HepG2 (cell line): Measurements from ENCODE around the gene EEA1. TPM values are rescaled to one million over a fixed set of nuclear protein-coding genes. Genes with fewer than 3 reads are reported as not detected.

Experiments used
- ATAC-seq: fragments of 200-7000 bp; cut with Tn5 transposase; 3 replicates; pipeline ENCODE4 v1.9.1; 2020; ENCODE audit warnings: mild to moderate bottlenecking, moderate library complexity
- BruUV-seq: library from RNA; stranded (reverse); fragments of 400-500 nt; replicated peaks from 2 replicates; lab custom pipeline; 2021; lab: Mats Ljungman, UMichigan
- CTCF ChIA-PET: fragments of 300-600 bp; formaldehyde crosslinking; extraction: SDS; loops from one replicate; lab custom pipeline; 2021; ENCODE audit warnings: low total read pairs, inconsistent platforms, low intra/inter-chr PET ratio; lab: Yijun Ruan, JAX
- POLR2A ChIA-PET: fragments of 350-600 bp; sonication (Branson Sonifier 250); formaldehyde crosslinking; loops from one replicate; lab custom pipeline; 2020; ENCODE audit warnings: antibody characterized with exemption, inconsistent platforms; lab: Yijun Ruan, JAX
- DNase-seq: peaks from one replicate; pipeline ENCODE4 v3.0.0-alpha.2; 2015; ENCODE audit warnings: low spot score
- FAIRE-seq: peaks from 3 replicates; lab custom pipeline; 2011; peaks lifted over from hg19 to GRCh38; lab: Jason Lieb, UNC
- H2AFZ ChIP-seq: one replicate; pipeline ENCODE4 v1.6.1; 2011; ENCODE audit warnings: low read length, inconsistent platforms
- H3K27ac ChIP-seq: fragments of 300-600 bp; 3 replicates; pipeline ENCODE4 v1.8.0; 2011; ENCODE audit warnings: mixed run types, mild to moderate bottlenecking, mixed read lengths, low read length, inconsistent platforms; ENCODE audit not compliant: insufficient read depth; ENCODE audit errors: extremely low read length
- H3K27me3 ChIP-seq, 2 experiments: fragments of 200-600 bp in 1 of 2; 2 replicates in 1 of 2; 3 replicates in 1 of 2; pipeline versions ENCODE4 v1.6.0 to v1.8.0; 2011; ENCODE audit warnings: low read length in 2 of 2, mild to moderate bottlenecking in 2 of 2, moderate library complexity in 2 of 2, inconsistent platforms in 1 of 2; ENCODE audit not compliant: insufficient read depth in 2 of 2, control insufficient read depth in 1 of 2
- H3K36me3 ChIP-seq, 2 experiments: fragments of 200-600 bp in 1 of 2; replicated peaks in 1 of 2; 2 replicates in 1 of 2; 3 replicates in 1 of 2; pipeline versions ENCODE4 v1.5.1 to v1.8.0; 2011; ENCODE audit warnings: low read length in 2 of 2, inconsistent platforms in 1 of 2; ENCODE audit not compliant: insufficient read depth in 2 of 2, control insufficient read depth in 1 of 2
- H3K4me1 ChIP-seq: 2 replicates; pipeline ENCODE4 v1.5.1; 2012; ENCODE audit warnings: low read length, inconsistent platforms; ENCODE audit not compliant: insufficient read depth
- H3K4me2 ChIP-seq: 2 replicates; pipeline ENCODE4 v1.6.0; 2011; ENCODE audit warnings: low read depth, low read length, inconsistent platforms
- H3K4me3 ChIP-seq, 3 experiments: fragments of 200-600 bp in 1 of 3; sonication (generic), shearing (Covaris generic) in 1 of 3; replicated peaks in 1 of 3; 2 replicates each; pipeline ENCODE4 v1.5.1; 2011 to 2016; ENCODE audit warnings: low read length in 3 of 3, inconsistent platforms in 2 of 3, low read depth in 2 of 3, mild to moderate bottlenecking in 2 of 3, control low read depth in 1 of 3, mixed read lengths in 1 of 3; ENCODE audit not compliant: insufficient read depth in 1 of 3
- H3K79me2 ChIP-seq: one replicate; pipeline ENCODE4 v1.6.1; 2011; ENCODE audit warnings: low read length, inconsistent platforms; ENCODE audit not compliant: insufficient read depth
- H3K9ac ChIP-seq: 2 replicates; pipeline ENCODE4 v1.6.0; 2011; ENCODE audit warnings: mild to moderate bottlenecking, low read depth, low read length, inconsistent platforms; ENCODE audit not compliant: insufficient read depth
- H3K9me3 ChIP-seq: 2 replicates; pipeline ENCODE4 v1.5.1; 2012; ENCODE audit warnings: mild to moderate bottlenecking, low read length
- H4K20me1 ChIP-seq: 2 replicates; pipeline ENCODE4 v1.6.0; 2011; ENCODE audit warnings: inconsistent platforms, mild to moderate bottlenecking, low read length, moderate library complexity; ENCODE audit not compliant: insufficient read depth
- BRD4 ChIP-seq: sonication (generic); formaldehyde crosslinking; IDR thresholded peaks from 2 replicates; pipeline ENCODE4 v1.4.0; 2020; ENCODE audit warnings: missing genetic modification reagents
- HNRNPK ChIP-seq: fragments of 200-400 bp; formaldehyde crosslinking; IDR thresholded peaks from 2 replicates; pipeline ENCODE4 v1.6.1; 2018; ENCODE audit warnings: low read length, low read depth, moderate library complexity, mild to moderate bottlenecking; ENCODE audit not compliant: poor library complexity, severe bottlenecking
- PBX2 ChIP-seq: IDR thresholded peaks from 2 replicates; pipeline ENCODE4 v1.6.1; 2016; ENCODE audit warnings: control low read depth
- STAG1 ChIP-seq: sonication (generic); formaldehyde crosslinking; IDR thresholded peaks from 2 replicates; pipeline ENCODE4 v1.4.0; 2020; ENCODE audit warnings: missing genetic modification reagents
- ZFYVE20 ChIP-seq: sonication (generic); formaldehyde crosslinking; IDR thresholded peaks from 2 replicates; pipeline ENCODE4 v1.8.0; 2023; ENCODE audit warnings: low read depth, mild to moderate bottlenecking, moderate library complexity, missing genetic modification reagents, borderline replicate concordance
- ZNF224 ChIP-seq: sonication (generic); formaldehyde crosslinking; IDR thresholded peaks from 2 replicates; pipeline ENCODE4 v1.5.0; 2020; ENCODE audit warnings: mild to moderate bottlenecking, missing genetic modification reagents
- ZNF407 ChIP-seq: sonication (generic); formaldehyde crosslinking; IDR thresholded peaks from one replicate; pipeline ENCODE4 v1.5.1; 2020; ENCODE audit warnings: mild to moderate bottlenecking, missing genetic modification reagents; ENCODE audit errors: not compliant biosample characterization
- ZNF616 ChIP-seq: sonication (generic); formaldehyde crosslinking; IDR thresholded peaks from 2 replicates; pipeline ENCODE4 v1.5.0; 2020; ENCODE audit warnings: low read depth, mild to moderate bottlenecking, missing genetic modification reagents
- WGBS: methylation state at CpG from one replicate; pipeline ENCODE4 v1.1.6; 2017; ENCODE audit warnings: low lambda C conversion rate; 5-methylcytosine and 5-hydroxymethylcytosine counted together
- in situ Hi-C: cut with HindIII; loops from 2 replicates; pipeline ENCODE4 v1.10.0; 2017; ENCODE audit warnings: low pct_unique_long_range_greater_than_20kb; ENCODE audit not compliant: extremely low pct_ligation_motif_present
- intact Hi-C: fragments of 100-400 bp; cut with micrococcal nuclease; formaldehyde crosslinking; loops from one replicate; pipeline ENCODE4 v1.10.0; 2022; ENCODE audit not compliant: unreplicated experiment
- polyA plus RNA-seq, 8 experiments: library from polyadenylated mRNA; depleted of rRNA in 3 of 8; stranded (reverse) in 7 of 8; unstranded in 1 of 8; fragments of >200 nt; fragmentation: Illumina TruSeq in 4 of 8; extraction: Trizol in 4 of 8; gene quantifications; 2 replicates each; pipeline versions ENCODE4 v1.2.1 to v1.2.3, GENCODE V29; 2011 to 2016; ENCODE audit warnings: low read depth in 4 of 8, missing spikeins in 1 of 8, mixed read lengths in 1 of 8; ENCODE audit not compliant: insufficient read depth in 1 of 8
- total RNA-seq, 5 experiments: library from RNA; depleted of rRNA; stranded (reverse); fragments of >200 nt; fragmentation: Illumina TruSeq; extraction: Trizol; gene quantifications; 2 replicates each; pipeline ENCODE4 v1.2.3, GENCODE V29; 2016; ENCODE audit warnings: low read depth in 1 of 5

The EEA1 gene
- total and polyA plus RNA-seq, 2 of the 13 experiments (the other 11 are each of a cell fraction or from before 2014, with no cell fraction given): 5.0 to 19.3 TPM

GRCh38 chr12:92955997-92956663 is 27.0 kb upstream of the EEA1 start:
- POLR2A ChIA-PET: interaction anchor here (0.6 kb wide), 1 partner anchor 472 kb away, joined by 3 read pairs; no protein-coding TSS in a partner anchor
- no peak overlapping the region for H3K4me3 ChIP-seq
- CTCF ChIA-PET: no interaction called here
- in situ Hi-C loops: no loop called here
- no peak overlapping the region for H3K27ac ChIP-seq
- no TSS peak for BruUV-seq
- H3K36me3 ChIP-seq: no peaks in the 10 kb centered on the region
- peaks cover 6% of the 10 kb centered on the region for H3K9me3 ChIP-seq
- no peak overlapping the region for H2AFZ ChIP-seq
- TF ChIP-seq HNRNPK (peak; percentile 23), BRD4 (CRISPR knock-in tag) (no peak)
- ATAC-seq (no peak), DNase-seq (no peak), FAIRE-seq (no peak)
- H3K4me1 ChIP-seq: peaks cover 15% of the 10 kb centered on the region
- intact Hi-C loops: no loop called here
- no peaks in the 10 kb centered on the region for H4K20me1 ChIP-seq
- no peak overlapping the region for H3K4me2 ChIP-seq
- no peaks in the 10 kb centered on the region for H3K27me3 ChIP-seq
- no peak overlapping the region for H3K9ac ChIP-seq
- 76% methylated on average over 2 of the region's 2 CpGs for WGBS
- no peaks in the 10 kb centered on the region for H3K79me2 ChIP-seq

DNA sequence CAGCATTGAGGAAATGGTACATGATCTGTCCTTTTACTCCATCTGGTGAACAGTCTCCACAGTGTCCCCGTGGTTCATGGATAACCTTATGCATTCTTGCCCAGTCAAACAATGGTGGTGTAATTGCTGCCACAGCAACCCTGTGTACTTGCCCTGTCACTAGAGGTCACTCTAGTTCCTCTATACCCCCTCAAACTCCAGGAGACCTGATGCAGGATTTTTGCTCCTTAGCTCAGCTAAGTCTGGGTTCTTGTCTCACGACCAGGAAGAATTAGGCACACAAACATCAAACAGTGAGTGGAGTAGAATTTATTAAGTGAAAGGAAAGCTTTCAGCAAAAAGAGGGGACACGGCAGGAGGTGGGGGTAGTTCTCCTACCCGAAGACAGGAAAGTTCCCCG is 24.7 kb upstream of the EEA1 start:
- FAIRE-seq (no peak), ATAC-seq (no peak), DNase-seq (no peak)
- ChIA-PET CTCF (no interaction called here), POLR2A (no interaction called here)
- H3K9ac ChIP-seq: no peak overlapping the region
- no peaks in the 10 kb centered on the region for H3K27me3 ChIP-seq
- H3K36me3 ChIP-seq: no peaks in the 10 kb centered on the region
- H3K4me3 ChIP-seq: no peak overlapping the region
- H4K20me1 ChIP-seq: no peaks in the 10 kb centered on the region
- H3K9me3 ChIP-seq: peaks cover 6% of the 10 kb centered on the region
- no peak overlapping the region for H3K4me2 ChIP-seq
- 79% methylated on average over 5 of the region's 5 CpGs for WGBS
- intact Hi-C loops: no loop called here
- no TSS peak for BruUV-seq
- in situ Hi-C loops: no loop called here
- H3K4me1 ChIP-seq: peaks cover 32% of the 10 kb centered on the region
- no peak overlapping the region for H3K27ac ChIP-seq
- H3K79me2 ChIP-seq: no peaks in the 10 kb centered on the region
- no peak overlapping the region for H2AFZ ChIP-seq
- TF ChIP-seq ZNF616 (CRISPR knock-in tag) (no peak), STAG1 (CRISPR knock-in tag) (peak; percentile 35; the same call in 1 of the 2 replicates), ZNF407 (no peak), PBX2 (CRISPR knock-in tag) (no peak), ZNF224 (no peak), ZFYVE20 (no peak)
